Bronchial epithelial cell (primary cell): ENCODE measurements around the gene RAC3. TPM values are rescaled to one million over a fixed set of nuclear protein-coding genes. Genes with fewer than 3 reads are reported as not detected.

Source experiments
- DNase-seq: peaks from one replicate; pipeline ENCODE4 v3.0.0-alpha.2; 2010; ENCODE audit warnings: low read depth
- FAIRE-seq: peaks from 2 replicates; lab custom pipeline; 2011; peaks lifted over from hg19 to GRCh38; lab: Jason Lieb, UNC
- H3K27me3 ChIP-seq: 2 replicates; pipeline ENCODE4 v1.5.1; 2011; ENCODE audit warnings: low read length; ENCODE audit not compliant: control insufficient read depth, insufficient read depth
- H3K36me3 ChIP-seq: 2 replicates; pipeline ENCODE4 v1.5.1; 2011; ENCODE audit warnings: low read length; ENCODE audit not compliant: control insufficient read depth, insufficient read depth
- H3K4me3 ChIP-seq: 2 replicates; pipeline ENCODE4 v1.5.1; 2011; ENCODE audit warnings: mild to moderate bottlenecking, low read depth, low read length, control low read depth
- total RNA-seq: library from RNA; depleted of rRNA; stranded (reverse); fragments of >200 nt; gene quantifications from 2 replicates; pipeline ENCODE4 v1.2.1, GENCODE V29; 2014
- TF ChIP-seq, protein P1 (sequence below): IDR thresholded peaks from 2 replicates; pipeline ENCODE4 v1.5.1; 2011; ENCODE audit warnings: mild to moderate bottlenecking, moderate library complexity, low read length, control low read depth, inconsistent platforms; ENCODE audit not compliant: insufficient read depth, severe bottlenecking

The RAC3 gene
- total RNA-seq, 1 donor from 2014 or later, result 18.7 TPM

DNA sequence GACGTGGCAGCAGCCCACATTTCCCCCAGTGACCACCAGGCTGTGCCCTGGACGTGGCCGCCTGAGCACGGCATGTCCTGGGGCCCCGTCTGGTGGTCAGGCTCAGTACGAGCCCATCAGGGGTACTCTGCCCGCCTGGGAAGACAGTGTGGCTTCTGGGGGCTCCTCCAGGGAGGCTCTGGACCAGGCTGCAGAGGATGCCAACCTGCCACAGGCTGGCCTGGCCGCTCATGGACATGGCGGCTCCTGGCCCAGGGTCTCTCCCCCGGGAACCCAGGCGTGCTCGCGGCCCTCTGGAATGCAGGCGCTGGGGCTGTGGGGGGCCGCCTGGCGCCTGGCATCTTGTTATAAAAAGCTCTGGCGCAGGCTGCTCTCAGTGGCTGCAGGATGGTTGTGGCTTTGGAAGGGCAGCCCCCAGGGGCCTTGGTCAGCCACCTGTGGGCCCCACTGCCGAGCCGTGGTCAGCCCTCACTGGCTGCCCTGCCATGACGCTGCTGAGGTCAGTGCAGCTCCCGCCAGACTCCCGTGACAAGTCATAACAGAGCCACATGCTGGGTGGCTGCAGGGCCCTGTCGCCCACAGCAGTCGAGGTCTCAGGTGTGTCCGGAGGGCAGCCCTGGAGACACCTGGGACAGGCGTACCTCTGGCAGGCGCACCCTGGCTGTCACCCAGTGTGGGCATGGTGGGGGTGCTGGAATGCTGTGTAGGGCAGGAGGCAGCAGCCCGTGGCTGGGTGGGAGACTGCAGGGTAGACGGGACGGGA lies 23.8 kb upstream of the RAC3 start:
- TF ChIP-seq, protein P1, sequence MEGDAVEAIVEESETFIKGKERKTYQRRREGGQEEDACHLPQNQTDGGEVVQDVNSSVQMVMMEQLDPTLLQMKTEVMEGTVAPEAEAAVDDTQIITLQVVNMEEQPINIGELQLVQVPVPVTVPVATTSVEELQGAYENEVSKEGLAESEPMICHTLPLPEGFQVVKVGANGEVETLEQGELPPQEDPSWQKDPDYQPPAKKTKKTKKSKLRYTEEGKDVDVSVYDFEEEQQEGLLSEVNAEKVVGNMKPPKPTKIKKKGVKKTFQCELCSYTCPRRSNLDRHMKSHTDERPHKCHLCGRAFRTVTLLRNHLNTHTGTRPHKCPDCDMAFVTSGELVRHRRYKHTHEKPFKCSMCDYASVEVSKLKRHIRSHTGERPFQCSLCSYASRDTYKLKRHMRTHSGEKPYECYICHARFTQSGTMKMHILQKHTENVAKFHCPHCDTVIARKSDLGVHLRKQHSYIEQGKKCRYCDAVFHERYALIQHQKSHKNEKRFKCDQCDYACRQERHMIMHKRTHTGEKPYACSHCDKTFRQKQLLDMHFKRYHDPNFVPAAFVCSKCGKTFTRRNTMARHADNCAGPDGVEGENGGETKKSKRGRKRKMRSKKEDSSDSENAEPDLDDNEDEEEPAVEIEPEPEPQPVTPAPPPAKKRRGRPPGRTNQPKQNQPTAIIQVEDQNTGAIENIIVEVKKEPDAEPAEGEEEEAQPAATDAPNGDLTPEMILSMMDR, result no peak
- no peak for DNase-seq
- FAIRE-seq, result no peak
- peaks cover 3% of the 10 kb centered on the region for H3K36me3 ChIP-seq
- H3K27me3 ChIP-seq, result no peaks in the 10 kb centered on the region
- no peak overlapping the region for H3K4me3 ChIP-seq

GRCh38 chr17:82008258-82008940 lies 23.1 kb upstream of the RAC3 start:
- TF ChIP-seq, protein P1, result no peak
- FAIRE-seq, result no peak
- no peak overlapping the region for H3K4me3 ChIP-seq
- H3K36me3 ChIP-seq, result peaks cover 3% of the 10 kb centered on the region
- no peaks in the 10 kb centered on the region for H3K27me3 ChIP-seq
- DNase-seq, result no peak

DNA sequence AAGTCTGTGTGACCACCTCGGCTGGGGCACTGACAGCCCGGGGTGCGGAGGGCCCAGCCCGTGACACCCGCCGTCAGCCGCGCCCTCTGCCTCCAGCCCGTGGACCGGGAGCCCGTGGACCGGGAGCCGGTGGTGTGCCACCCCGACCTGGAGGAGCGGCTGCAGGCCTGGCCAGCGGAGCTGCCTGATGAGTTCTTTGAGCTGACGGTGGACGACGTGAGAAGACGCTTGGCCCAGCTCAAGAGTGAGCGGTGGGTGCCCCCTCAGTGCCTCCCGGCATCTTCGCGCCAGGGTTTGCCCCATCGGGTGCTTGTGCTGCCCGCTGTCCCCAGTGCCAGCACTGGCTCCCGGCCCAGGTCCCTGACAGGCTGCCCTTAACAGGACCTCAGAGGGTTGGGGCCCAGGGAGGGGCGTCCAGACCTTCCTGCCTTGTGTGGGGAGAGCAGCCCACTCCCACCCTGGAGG lies 22.5 kb upstream of the RAC3 start:
- H3K36me3 ChIP-seq, result peaks cover 3% of the 10 kb centered on the region
- TF ChIP-seq, protein P1, result no peak
- FAIRE-seq, result no peak
- no peak for DNase-seq
- H3K27me3 ChIP-seq, result no peaks in the 10 kb centered on the region
- no peak overlapping the region for H3K4me3 ChIP-seq

GRCh38 chr17:82009413-82009812 lies 22.1 kb upstream of the RAC3 start:
- H3K27me3 ChIP-seq, result no peaks in the 10 kb centered on the region
- TF ChIP-seq, protein P1, result no peak
- no peak for DNase-seq
- peaks cover 3% of the 10 kb centered on the region for H3K36me3 ChIP-seq
- H3K4me3 ChIP-seq, result no peak overlapping the region
- FAIRE-seq, result no peak

GRCh38 chr17:82010575-82011525 lies 20.6 kb upstream of the RAC3 start:
- TF ChIP-seq, protein P1, result no peak
- Histone ChIP-seq H3K4me3 (no peak overlapping the region), H3K27me3 (no peaks in the 10 kb centered on the region), H3K36me3 (peaks cover 3% of the 10 kb centered on the region)
- DNase-seq (no peak), FAIRE-seq (no peak)
